ENCODE measurements around the gene FRA10AC1. TPM values are rescaled to one million over a fixed set of nuclear protein-coding genes. Genes with fewer than 3 reads are reported as not detected.

The FRA10AC1 gene
- total RNA-seq, 4 donors from 2014 or later = 1.9 to 37.4 (median 13.9) TPM

DNA sequence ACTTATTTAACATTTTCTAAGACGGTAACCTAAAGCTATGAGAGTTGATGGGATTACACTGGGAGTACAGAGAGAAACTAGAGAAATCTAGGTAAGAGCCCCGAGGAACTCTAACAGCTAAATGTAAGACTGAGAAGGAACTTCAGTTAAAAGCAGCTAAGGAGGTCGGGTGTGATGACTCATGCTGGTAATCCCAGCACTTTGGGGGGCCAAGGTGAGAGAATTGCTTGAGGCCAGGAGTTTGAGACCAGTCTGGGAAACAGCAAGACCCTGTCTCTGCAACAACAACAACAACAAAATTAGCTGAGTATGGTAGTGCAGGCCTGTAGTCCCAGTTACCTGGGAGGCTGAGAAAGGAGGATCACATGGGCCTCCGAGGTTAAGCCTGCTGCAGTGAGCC, 24.0 kb downstream of the FRA10AC1 start:
- H3K4me3 ChIP-seq = no peak overlapping the region
- no peaks in the 10 kb centered on the region for H3K27me3 ChIP-seq
- no peak for DNase-seq
- WGBS, 2 donors (ENCODE audit: low coverage in 1 of 2) = 87 to 95% methylated on average over 4 of the region's 4 CpGs
- in situ Hi-C loops (cut with MboI; ENCODE audit: low pct_ligation_motif_present in 1 of 4, low pct_unique_long_range_greater_than_20kb in 1 of 4, low sequenced_read_pairs in 3 of 4) (loop anchor here in 3 of 4 donors (10.0 to 25.0 kb wide), 3 partner anchors 124 to 316 kb away; no protein-coding TSS in a partner anchor), intact Hi-C loops (cut with DNase I; ENCODE audit: low total_unique reads) (no loop called here)
- no peaks in the 10 kb centered on the region for H3K9me3 ChIP-seq
- no peaks in the 10 kb centered on the region for H3K4me1 ChIP-seq
- peaks cover 0 to 45% (median 11%) of the 10 kb centered on the region in 4 donors for H3K36me3 ChIP-seq
- TF ChIP-seq, protein P1, sequence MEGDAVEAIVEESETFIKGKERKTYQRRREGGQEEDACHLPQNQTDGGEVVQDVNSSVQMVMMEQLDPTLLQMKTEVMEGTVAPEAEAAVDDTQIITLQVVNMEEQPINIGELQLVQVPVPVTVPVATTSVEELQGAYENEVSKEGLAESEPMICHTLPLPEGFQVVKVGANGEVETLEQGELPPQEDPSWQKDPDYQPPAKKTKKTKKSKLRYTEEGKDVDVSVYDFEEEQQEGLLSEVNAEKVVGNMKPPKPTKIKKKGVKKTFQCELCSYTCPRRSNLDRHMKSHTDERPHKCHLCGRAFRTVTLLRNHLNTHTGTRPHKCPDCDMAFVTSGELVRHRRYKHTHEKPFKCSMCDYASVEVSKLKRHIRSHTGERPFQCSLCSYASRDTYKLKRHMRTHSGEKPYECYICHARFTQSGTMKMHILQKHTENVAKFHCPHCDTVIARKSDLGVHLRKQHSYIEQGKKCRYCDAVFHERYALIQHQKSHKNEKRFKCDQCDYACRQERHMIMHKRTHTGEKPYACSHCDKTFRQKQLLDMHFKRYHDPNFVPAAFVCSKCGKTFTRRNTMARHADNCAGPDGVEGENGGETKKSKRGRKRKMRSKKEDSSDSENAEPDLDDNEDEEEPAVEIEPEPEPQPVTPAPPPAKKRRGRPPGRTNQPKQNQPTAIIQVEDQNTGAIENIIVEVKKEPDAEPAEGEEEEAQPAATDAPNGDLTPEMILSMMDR (IDR thresholded peaks at IDR 0.05) = no peak
- no peak for TF ChIP-seq POLR2A (IDR thresholded peaks at IDR 0.05)
- TF ChIP-seq EP300 (IDR thresholded peaks at IDR 0.05; ENCODE audit: low read depth) = no peak
- no peak for TF ChIP-seq POLR2AphosphoS5 (IDR thresholded peaks at IDR 0.05)
- no peak overlapping the region for H3K27ac ChIP-seq

GRCh38 chr10:93673791-93674190, 28.6 kb downstream of the FRA10AC1 start:
- Histone ChIP-seq H3K4me1 (no peaks in the 10 kb centered on the region), H3K9me3 (no peaks in the 10 kb centered on the region), H3K36me3 (peaks cover 0 to 43% (median 17%) of the 10 kb centered on the region in 4 donors), H3K27ac (no peak overlapping the region), H3K27me3 (no peaks in the 10 kb centered on the region), H3K4me3 (no peak overlapping the region)
- intact Hi-C loops (cut with DNase I; ENCODE audit: low total_unique reads) (no loop called here), in situ Hi-C loops (cut with MboI; ENCODE audit: low pct_ligation_motif_present in 1 of 4, low pct_unique_long_range_greater_than_20kb in 1 of 4, low sequenced_read_pairs in 3 of 4) (loop anchor here in 3 of 4 donors (10.0 kb wide), 2 partner anchors 119 to 129 kb away; no protein-coding TSS in a partner anchor)
- no peak for TF ChIP-seq EP300 (IDR thresholded peaks at IDR 0.05; ENCODE audit: low read depth)
- TF ChIP-seq, protein P1 (IDR thresholded peaks at IDR 0.05) = no peak
- TF ChIP-seq POLR2A (IDR thresholded peaks at IDR 0.05) = no peak
- no peak for TF ChIP-seq POLR2AphosphoS5 (IDR thresholded peaks at IDR 0.05)
- DNase-seq = no peak
- 94% methylated on average over 2 of the region's 2 CpGs for WGBS, 2 donors (ENCODE audit: low coverage in 1 of 2)

- no peaks in the 10 kb centered on the region for H3K9me3 ChIP-seq
- in situ Hi-C loops (cut with MboI; ENCODE audit: low pct_ligation_motif_present in 1 of 4, low pct_unique_long_range_greater_than_20kb in 1 of 4, low sequenced_read_pairs in 3 of 4) (loop anchor here in 3 of 4 donors (10.0 kb wide), 2 partner anchors 118 to 128 kb away; no protein-coding TSS in a partner anchor), intact Hi-C loops (cut with DNase I; ENCODE audit: low total_unique reads) (no loop called here)
- no peaks in the 10 kb centered on the region for H3K4me1 ChIP-seq
- TF ChIP-seq POLR2A (IDR thresholded peaks at IDR 0.05) (no peak), EP300 (IDR thresholded peaks at IDR 0.05; ENCODE audit: low read depth) (no peak), POLR2AphosphoS5 (IDR thresholded peaks at IDR 0.05) (no peak)
- TF ChIP-seq, protein P1 (IDR thresholded peaks at IDR 0.05) = no peak
- no peak overlapping the region for H3K4me3 ChIP-seq
- DNase-seq = no peak
- no peak overlapping the region for H3K27ac ChIP-seq
- 90 to 100% methylated on average over 1 to 2 of the region's 2 CpGs for WGBS, 2 donors (ENCODE audit: low coverage in 1 of 2)
- H3K27me3 ChIP-seq = no peaks in the 10 kb centered on the region
- peaks cover 0 to 46% (median 15%) of the 10 kb centered on the region in 4 donors for H3K36me3 ChIP-seq
Observed at GRCh38 chr10:93672890-93673289, 29.5 kb downstream of the FRA10AC1 start.

GRCh38 chr10:93672022-93672678, 30.2 kb downstream of the FRA10AC1 start:
- no peak overlapping the region for H3K27ac ChIP-seq
- WGBS, 2 donors (ENCODE audit: low coverage in 1 of 2) = 67 to 74% methylated on average over 2 of the region's 2 CpGs
- peaks cover 0 to 53% (median 15%) of the 10 kb centered on the region in 4 donors for H3K36me3 ChIP-seq
- H3K4me1 ChIP-seq = no peaks in the 10 kb centered on the region
- intact Hi-C loops (cut with DNase I; ENCODE audit: low total_unique reads) (no loop called here), in situ Hi-C loops (cut with MboI; ENCODE audit: low pct_ligation_motif_present in 1 of 4, low pct_unique_long_range_greater_than_20kb in 1 of 4, low sequenced_read_pairs in 3 of 4) (loop anchor here in 3 of 4 donors (10.0 kb wide), 2 partner anchors 117 to 127 kb away; no protein-coding TSS in a partner anchor)
- no peak for DNase-seq
- no peak for TF ChIP-seq POLR2AphosphoS5 (IDR thresholded peaks at IDR 0.05)
- no peak for TF ChIP-seq POLR2A (IDR thresholded peaks at IDR 0.05)
- TF ChIP-seq, protein P1 (IDR thresholded peaks at IDR 0.05) = no peak
- no peak for TF ChIP-seq EP300 (IDR thresholded peaks at IDR 0.05; ENCODE audit: low read depth)
- no peak overlapping the region for H3K4me3 ChIP-seq
- H3K27me3 ChIP-seq = no peaks in the 10 kb centered on the region
- no peaks in the 10 kb centered on the region for H3K9me3 ChIP-seq

Measured in transverse colon (tissue), 4 donors.